ENCODE data around the gene SLX4.
"Not testable (repeated sequence)": the region's sequence is repeated elsewhere in the genome, so short reads cannot be mapped to it uniquely, and the experiment has no call there.

SLX4 gene

DNA sequence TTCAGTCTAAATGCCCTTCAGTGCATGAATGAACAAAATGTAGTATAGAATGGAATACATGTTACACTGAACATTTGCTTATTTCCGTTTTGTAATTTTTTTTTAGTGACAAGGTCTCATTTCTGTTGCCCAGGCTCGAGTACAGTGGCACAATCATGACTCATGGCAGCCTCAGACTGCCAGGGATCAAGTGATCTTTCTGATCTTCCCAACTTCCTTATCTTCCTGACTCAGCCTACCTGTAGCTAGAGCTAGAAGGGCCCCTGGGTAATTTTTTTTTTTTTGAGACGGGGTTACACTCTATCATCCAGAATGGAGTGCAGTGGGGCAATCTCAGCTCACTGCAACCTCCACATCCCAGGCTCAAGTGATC, 7.3 kb upstream of the SLX4 start:
- FAIRE-seq (no peak), DNase-seq (ENCODE audit: insufficient read length, low spot score) (no peak)
- no peak for TF ChIP-seq POLR2A (IDR thresholded peaks at IDR 0.05; ENCODE audit: low read depth, low read length)
- TF ChIP-seq POU2F2 (IDR thresholded peaks at IDR 0.05; ENCODE audit: low read depth, low read length), result no peak
- no peak for TF ChIP-seq TAF1 (IDR thresholded peaks at IDR 0.05; ENCODE audit: low read depth, low read length)
- TF ChIP-seq PAX5 (IDR thresholded peaks at IDR 0.05; ENCODE audit: insufficient read depth, low read length, severe bottlenecking), result no peak
- no peak for TF ChIP-seq SPI1 (IDR thresholded peaks at IDR 0.05; ENCODE audit: low read depth, low read length)
- no peak for TF ChIP-seq POLR2AphosphoS5 (IDR thresholded peaks at IDR 0.05; ENCODE audit: low read depth, low read length)

DNA sequence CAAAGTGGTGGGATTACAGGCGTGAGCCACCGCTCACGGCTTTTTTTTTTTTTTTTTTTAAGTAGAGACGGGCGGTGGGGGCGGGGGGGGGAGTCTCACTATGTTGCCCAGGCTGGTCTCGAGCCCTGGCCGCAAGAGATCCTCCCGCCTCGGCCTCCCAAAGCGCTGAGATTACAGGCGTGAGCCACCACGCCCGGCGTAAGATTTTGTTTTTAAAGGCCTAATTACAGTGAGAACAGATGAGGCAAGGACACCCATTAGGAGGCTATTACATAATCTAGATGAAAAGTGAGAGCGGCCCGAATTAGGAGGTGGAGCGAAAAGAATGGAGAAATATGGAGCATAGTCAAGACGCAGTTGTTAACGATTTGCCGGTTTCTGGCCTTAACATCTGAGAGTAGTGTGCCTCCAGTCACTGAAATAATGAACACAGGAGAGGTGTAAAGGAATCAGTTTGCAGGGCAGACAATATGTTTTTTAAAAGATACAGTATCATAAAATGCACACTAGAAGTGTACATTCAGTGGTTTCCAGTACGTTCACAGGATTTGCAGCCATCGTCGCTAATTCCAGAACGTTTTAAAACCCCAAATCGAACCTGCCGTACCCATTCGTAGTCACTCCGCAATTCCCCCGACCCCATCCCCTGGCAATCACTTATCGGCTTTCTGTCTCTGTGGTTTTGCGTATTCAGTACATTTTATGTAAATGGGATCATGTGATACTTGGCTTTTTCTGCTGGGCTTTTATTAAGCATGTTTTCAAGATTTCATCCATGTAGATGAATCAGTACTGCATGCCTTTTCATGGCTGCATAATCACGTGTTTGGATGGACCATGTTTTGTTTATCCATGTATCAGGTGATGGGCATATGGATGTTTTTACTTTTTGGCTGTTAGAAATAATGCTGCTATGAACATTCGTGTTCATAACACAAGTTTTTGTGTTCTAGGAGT, 1.4 kb upstream of the SLX4 start:
- no peak for TF ChIP-seq POLR2A (IDR thresholded peaks at IDR 0.05; ENCODE audit: low read depth, low read length)
- TF ChIP-seq POU2F2 (IDR thresholded peaks at IDR 0.05; ENCODE audit: low read depth, low read length), result peak; percentile 84
- no peak for DNase-seq (ENCODE audit: insufficient read length, low spot score)
- no peak for FAIRE-seq

DNA sequence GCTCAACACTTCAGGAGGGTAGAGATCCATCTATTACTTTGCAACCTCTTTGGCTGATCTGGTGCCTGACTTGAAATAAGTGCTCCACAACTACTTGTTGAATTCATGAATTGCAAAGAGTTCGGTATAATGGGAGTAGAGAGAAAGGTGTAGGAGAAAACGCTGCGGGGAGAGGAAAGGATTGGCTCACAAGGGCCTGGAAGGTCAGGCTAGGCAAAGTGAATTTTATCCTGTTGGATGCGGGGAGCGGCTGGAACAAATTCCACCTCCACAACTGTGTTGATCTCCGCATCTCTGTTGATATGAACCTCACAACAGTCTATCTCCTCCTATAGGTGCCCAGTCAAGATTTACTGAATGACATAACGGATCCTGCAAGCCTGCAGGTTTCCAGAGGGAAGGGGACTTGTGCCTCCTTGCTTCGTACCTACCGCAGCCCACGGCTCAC, 684 bp downstream of the SLX4 start:
- no peak for DNase-seq (ENCODE audit: insufficient read length, low spot score)
- no peak for FAIRE-seq
- TF ChIP-seq PAX5 (IDR thresholded peaks at IDR 0.05; ENCODE audit: insufficient read depth, low read length, severe bottlenecking) (no peak), POLR2AphosphoS5 (IDR thresholded peaks at IDR 0.05; ENCODE audit: low read depth, low read length) (no peak), TAF1 (IDR thresholded peaks at IDR 0.05; ENCODE audit: low read depth, low read length) (no peak), POU2F2 (IDR thresholded peaks at IDR 0.05; ENCODE audit: low read depth, low read length) (no peak), SPI1 (IDR thresholded peaks at IDR 0.05; ENCODE audit: low read depth, low read length) (no peak), POLR2A (IDR thresholded peaks at IDR 0.05; ENCODE audit: low read depth, low read length) (no peak)

DNA sequence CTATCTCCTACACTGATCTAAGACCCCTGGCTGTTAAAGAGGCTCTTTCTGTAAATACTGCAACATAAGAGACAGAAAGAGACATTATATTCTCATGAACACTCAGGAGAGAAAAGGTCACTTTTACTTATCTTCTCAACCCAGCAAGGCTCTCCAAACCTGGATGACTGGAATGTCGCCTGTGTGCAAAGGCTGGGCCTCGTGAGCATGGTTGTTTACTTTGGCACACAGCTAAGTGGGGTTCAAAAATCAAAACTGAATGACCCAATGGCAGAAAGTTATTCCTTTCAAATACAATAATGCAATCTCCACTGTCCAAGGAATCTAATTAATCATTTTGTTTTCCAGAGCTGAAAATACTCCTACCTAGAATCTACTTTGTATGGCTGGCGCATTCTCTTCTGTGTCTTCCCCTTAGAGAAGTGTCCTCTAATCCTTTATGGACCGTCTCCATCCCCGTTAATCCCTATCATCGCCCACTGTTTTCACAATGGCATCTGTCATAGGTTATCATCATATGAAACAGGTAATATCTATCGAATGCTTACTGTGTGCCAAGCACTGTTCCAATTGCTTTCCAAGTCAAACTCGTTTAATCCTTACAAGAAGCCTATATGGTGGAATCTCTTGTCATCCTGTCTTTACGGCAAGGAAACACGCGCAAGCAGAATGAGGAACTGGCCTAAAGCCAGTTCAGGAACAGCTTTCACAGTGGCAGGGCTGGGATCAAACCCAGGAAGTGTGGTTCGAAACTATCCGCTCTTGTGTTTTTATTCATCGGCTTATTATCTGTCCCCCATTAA, 1.3 kb downstream of the SLX4 start:
- TF ChIP-seq PAX5 (IDR thresholded peaks at IDR 0.05; ENCODE audit: insufficient read depth, low read length, severe bottlenecking) (no peak), SPI1 (IDR thresholded peaks at IDR 0.05; ENCODE audit: low read depth, low read length) (peak; percentile 84), POU2F2 (IDR thresholded peaks at IDR 0.05; ENCODE audit: low read depth, low read length) (no peak)
- peak; percentile 33 for FAIRE-seq
- DNase-seq (ENCODE audit: insufficient read length, low spot score), result no peak

DNA sequence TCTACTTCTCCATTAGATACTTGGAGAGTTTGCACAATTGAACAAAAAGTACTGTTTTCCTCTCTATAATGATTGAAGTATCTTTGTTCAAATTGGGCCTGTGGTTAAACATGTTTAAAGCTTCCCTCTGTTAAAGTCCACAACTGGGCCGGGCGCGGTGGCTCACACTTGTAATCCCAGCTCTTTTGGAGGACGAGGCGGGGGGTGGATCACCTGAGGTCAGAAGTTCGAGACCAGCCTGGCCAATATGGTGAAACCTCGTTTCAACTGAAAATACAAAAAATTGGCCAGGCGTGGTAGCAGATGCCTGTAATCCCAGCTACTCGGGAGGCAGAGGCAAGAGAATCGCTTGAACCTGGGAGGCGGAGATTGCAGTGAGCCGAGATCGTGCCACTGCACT, 2.4 kb downstream of the SLX4 start:
- FAIRE-seq; DNase-seq (ENCODE audit: insufficient read length, low spot score): not testable (repeated sequence)

DNA sequence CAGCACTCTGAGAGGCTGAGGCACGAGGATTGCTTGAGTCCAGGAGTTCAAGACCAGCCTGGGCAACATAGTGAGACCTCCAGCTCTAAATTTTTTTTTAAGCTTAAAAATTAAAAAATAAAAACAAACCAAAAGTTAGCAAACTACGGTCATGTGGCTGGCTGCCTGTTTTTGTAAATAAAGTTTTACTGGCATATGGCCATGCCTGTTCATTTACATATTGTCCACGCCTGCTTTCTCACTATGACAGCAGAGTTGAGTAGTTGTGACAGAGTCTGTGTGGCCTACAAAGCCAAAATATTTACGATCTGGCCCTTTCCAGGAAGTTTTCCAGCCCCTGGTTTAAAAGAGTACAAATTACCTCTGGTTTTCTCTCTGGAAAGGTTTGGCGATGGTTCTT, 3.3 kb downstream of the SLX4 start:
- FAIRE-seq (no peak), DNase-seq (ENCODE audit: insufficient read length, low spot score) (no peak)
- TF ChIP-seq POU2F2 (IDR thresholded peaks at IDR 0.05; ENCODE audit: low read depth, low read length) (peak; percentile 86), SPI1 (IDR thresholded peaks at IDR 0.05; ENCODE audit: low read depth, low read length) (no peak), POLR2A (IDR thresholded peaks at IDR 0.05; ENCODE audit: low read depth, low read length) (no peak), PAX5 (IDR thresholded peaks at IDR 0.05; ENCODE audit: insufficient read depth, low read length, severe bottlenecking) (no peak)

DNA sequence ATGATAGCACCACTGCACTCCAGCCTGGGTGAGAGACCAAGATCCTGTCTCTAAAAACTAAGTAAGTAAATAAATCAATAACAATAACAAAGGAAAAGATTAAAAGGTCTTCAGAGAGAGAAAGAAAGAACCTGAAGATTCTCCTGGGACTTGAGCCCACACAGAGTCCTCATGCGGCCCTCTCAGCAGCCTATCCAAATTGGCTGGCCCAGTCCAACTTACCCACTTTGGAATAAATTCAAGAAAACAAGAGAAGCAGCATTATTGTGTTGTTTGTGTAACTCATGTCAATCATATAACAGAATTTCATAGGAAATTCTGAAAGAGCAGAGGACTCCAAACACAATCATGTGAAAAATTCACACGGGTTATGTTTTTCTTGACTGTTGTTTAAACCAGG, 3.8 kb downstream of the SLX4 start:
- TF ChIP-seq POLR2AphosphoS5 (IDR thresholded peaks at IDR 0.05; ENCODE audit: low read depth, low read length) (no peak), TAF1 (IDR thresholded peaks at IDR 0.05; ENCODE audit: low read depth, low read length) (no peak), PAX5 (IDR thresholded peaks at IDR 0.05; ENCODE audit: insufficient read depth, low read length, severe bottlenecking) (no peak), POLR2A (IDR thresholded peaks at IDR 0.05; ENCODE audit: low read depth, low read length) (no peak), SPI1 (IDR thresholded peaks at IDR 0.05; ENCODE audit: low read depth, low read length) (no peak), POU2F2 (IDR thresholded peaks at IDR 0.05; ENCODE audit: low read depth, low read length) (no peak)
- DNase-seq (ENCODE audit: insufficient read length, low spot score) (no peak), FAIRE-seq (no peak)

DNA sequence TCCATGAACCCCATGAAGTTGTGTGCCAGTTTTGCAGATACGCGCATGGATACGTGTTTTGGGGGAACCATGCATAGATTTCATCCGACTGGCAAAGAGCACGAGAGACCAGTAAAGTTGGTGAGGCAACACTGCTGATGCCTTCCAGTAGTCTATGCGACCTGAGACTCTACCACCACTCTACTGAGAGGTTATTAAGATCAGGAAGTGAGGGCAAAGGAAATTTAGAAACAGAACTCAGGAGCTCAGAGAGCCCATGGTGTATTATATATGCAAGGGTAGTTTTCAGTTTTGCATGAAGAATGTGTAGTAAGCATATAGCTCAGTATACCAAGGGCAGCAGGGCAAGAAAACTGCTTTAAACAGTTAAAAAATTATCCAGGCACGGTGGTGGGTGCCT, 4.2 kb downstream of the SLX4 start:
- no peak for TF ChIP-seq POLR2AphosphoS5 (IDR thresholded peaks at IDR 0.05; ENCODE audit: low read depth, low read length)
- TF ChIP-seq POLR2A (IDR thresholded peaks at IDR 0.05; ENCODE audit: low read depth, low read length), result no peak
- no peak for TF ChIP-seq TAF1 (IDR thresholded peaks at IDR 0.05; ENCODE audit: low read depth, low read length)
- TF ChIP-seq POU2F2 (IDR thresholded peaks at IDR 0.05; ENCODE audit: low read depth, low read length), result no peak
- TF ChIP-seq SPI1 (IDR thresholded peaks at IDR 0.05; ENCODE audit: low read depth, low read length), result no peak
- no peak for TF ChIP-seq PAX5 (IDR thresholded peaks at IDR 0.05; ENCODE audit: insufficient read depth, low read length, severe bottlenecking)
- FAIRE-seq (no peak), DNase-seq (ENCODE audit: insufficient read length, low spot score) (no peak)

DNA sequence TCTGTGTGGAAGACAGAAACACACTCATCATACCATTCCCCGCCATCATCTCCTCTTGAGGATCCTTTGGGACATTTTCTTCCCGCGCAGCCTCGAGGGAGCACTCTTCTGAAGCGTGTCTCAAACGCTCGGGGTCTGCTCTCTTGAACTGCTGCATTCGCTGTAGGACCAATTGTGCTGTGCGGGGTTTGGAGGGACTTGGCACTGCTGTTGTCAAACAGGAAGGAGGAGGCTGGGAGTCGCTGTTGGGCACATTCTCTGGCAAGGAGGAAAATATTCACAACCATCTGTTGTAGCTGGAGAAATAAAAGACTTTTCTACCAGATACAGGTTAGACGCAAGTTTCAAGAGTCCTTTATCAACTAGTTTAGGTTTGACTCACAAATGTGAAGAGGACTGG, 5.0 kb downstream of the SLX4 start:
- FAIRE-seq, result no peak
- no peak for DNase-seq (ENCODE audit: insufficient read length, low spot score)
- TF ChIP-seq SPI1 (IDR thresholded peaks at IDR 0.05; ENCODE audit: low read depth, low read length) (no peak), PAX5 (IDR thresholded peaks at IDR 0.05; ENCODE audit: insufficient read depth, low read length, severe bottlenecking) (no peak), POU2F2 (IDR thresholded peaks at IDR 0.05; ENCODE audit: low read depth, low read length) (no peak), TAF1 (IDR thresholded peaks at IDR 0.05; ENCODE audit: low read depth, low read length) (no peak), POLR2A (IDR thresholded peaks at IDR 0.05; ENCODE audit: low read depth, low read length) (no peak), POLR2AphosphoS5 (IDR thresholded peaks at IDR 0.05; ENCODE audit: low read depth, low read length) (no peak)

DNA sequence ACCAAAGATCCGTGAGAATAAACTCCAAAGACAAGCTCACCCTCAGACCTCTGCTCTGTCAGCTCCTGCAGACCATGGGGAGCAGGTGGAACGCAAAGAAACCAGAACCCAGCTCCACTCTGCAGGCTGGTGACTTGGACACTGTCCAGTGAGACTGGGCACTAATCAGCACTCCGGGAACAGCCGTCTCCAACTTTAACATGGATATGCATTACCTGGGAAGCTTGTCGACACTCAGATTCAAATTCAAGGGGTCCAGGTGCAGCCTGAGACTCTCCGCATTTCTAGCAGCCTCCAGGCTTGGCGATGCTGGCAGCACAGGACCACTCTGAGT, 9.1 kb downstream of the SLX4 start:
- no peak for TF ChIP-seq POU2F2 (IDR thresholded peaks at IDR 0.05; ENCODE audit: low read depth, low read length)
- TF ChIP-seq SPI1 (IDR thresholded peaks at IDR 0.05; ENCODE audit: low read depth, low read length), result no peak
- TF ChIP-seq TAF1 (IDR thresholded peaks at IDR 0.05; ENCODE audit: low read depth, low read length), result no peak
- no peak for TF ChIP-seq POLR2A (IDR thresholded peaks at IDR 0.05; ENCODE audit: low read depth, low read length)
- no peak for TF ChIP-seq POLR2AphosphoS5 (IDR thresholded peaks at IDR 0.05; ENCODE audit: low read depth, low read length)
- no peak for TF ChIP-seq PAX5 (IDR thresholded peaks at IDR 0.05; ENCODE audit: insufficient read depth, low read length, severe bottlenecking)
- no peak for FAIRE-seq
- no peak for DNase-seq (ENCODE audit: insufficient read length, low spot score)
